Activated CD4-positive, alpha-beta T cell treated with anti-CD3 and anti-CD28 coated beads, Interleukin-2, amount 10 ng/mL, durations not matched to agents 7 days and 5 days (primary cell): ENCODE results near the gene HDDC2. TPM values are rescaled to one million over a fixed set of nuclear protein-coding genes. Genes with fewer than 3 reads are reported as not detected.

Source experiments
- CTCF ChIA-PET: fragments of 350-600 bp; sonication (Branson Sonifier 250); formaldehyde crosslinking; loops from one replicate; lab custom pipeline; 2021; ENCODE audit warnings: antibody characterized with exemption; lab: Charles Lee
- POLR2A ChIA-PET: fragments of 350-600 bp; sonication (Branson Sonifier 250); formaldehyde crosslinking; loops from one replicate; lab custom pipeline; 2021; ENCODE audit warnings: antibody characterized with exemption; lab: Charles Lee
- DNase-seq: peaks from one replicate; pipeline ENCODE4 v3.0.0-alpha.2; 2020
- H3K27ac Mint-ChIP-seq: one replicate; pipeline ENCODE4 v1.8.0; 2021; ENCODE audit warnings: mild to moderate bottlenecking, moderate library complexity, mixed read lengths
- H3K27me3 Mint-ChIP-seq: one replicate; pipeline ENCODE4 v1.8.0; 2021; ENCODE audit warnings: mixed read lengths
- H3K36me3 Mint-ChIP-seq: one replicate; pipeline ENCODE4 v1.8.0; 2021; ENCODE audit warnings: low read depth, mixed read lengths
- H3K4me1 Mint-ChIP-seq: one replicate; pipeline ENCODE4 v1.8.0; 2021; ENCODE audit warnings: mixed read lengths
- H3K4me3 Mint-ChIP-seq: one replicate; pipeline ENCODE4 v1.8.0; 2021; ENCODE audit warnings: mild to moderate bottlenecking, moderate library complexity, mixed read lengths
- H3K9me3 Mint-ChIP-seq: one replicate; pipeline ENCODE4 v1.8.0; 2021; ENCODE audit warnings: mixed read lengths
- total RNA-seq, 2 experiments: library from RNA; stranded (reverse); gene quantifications; one replicate each; pipeline ENCODE4 v1.2.3, GENCODE V29; 2021

Gene HDDC2
- total RNA-seq, 2 experiments from 2014 or later: 49.1 to 64.4 TPM

DNA sequence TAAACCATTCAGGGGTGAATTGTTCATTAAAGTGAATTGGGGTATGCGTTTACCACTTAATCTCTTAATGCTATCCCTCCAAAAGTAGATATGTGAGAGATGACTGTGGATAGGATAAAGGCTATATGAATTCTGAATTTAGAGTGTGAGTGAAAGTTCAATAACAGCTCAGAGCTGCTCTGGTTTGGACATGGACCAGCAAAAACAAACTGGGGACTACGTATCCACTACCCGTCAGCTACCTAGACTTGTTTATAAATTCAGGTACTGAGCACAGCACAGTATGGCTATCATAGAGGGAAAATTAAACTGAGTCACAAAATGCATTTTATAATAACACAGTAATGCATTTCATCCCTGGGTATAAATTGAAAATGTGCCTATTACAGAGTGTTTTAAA is 44.4 kb downstream of the HDDC2 start:
- no peaks in the 10 kb centered on the region for H3K27me3 Mint-ChIP-seq

GRCh38 chr6:125255201-125255600 is 46.6 kb downstream of the HDDC2 start:
- Mint-ChIP-seq H3K9me3 (no peaks in the 10 kb centered on the region), H3K36me3 (no peaks in the 10 kb centered on the region), H3K27me3 (no peaks in the 10 kb centered on the region), H3K4me3 (no peak overlapping the region), H3K27ac (no peak overlapping the region), H3K4me1 (no peaks in the 10 kb centered on the region)
- POLR2A ChIA-PET: no interaction called here
- CTCF ChIA-PET: no interaction called here
- no peak for DNase-seq

More for the DNA sequence above, 44.4 kb downstream of the HDDC2 start:
- H3K4me3 Mint-ChIP-seq: no peak overlapping the region
- ChIA-PET POLR2A (no interaction called here), CTCF (no interaction called here)
- H3K27ac Mint-ChIP-seq: no peak overlapping the region
- no peaks in the 10 kb centered on the region for H3K9me3 Mint-ChIP-seq
- no peaks in the 10 kb centered on the region for H3K36me3 Mint-ChIP-seq
- no peak for DNase-seq
- no peaks in the 10 kb centered on the region for H3K4me1 Mint-ChIP-seq

- ChIA-PET CTCF (no interaction called here), POLR2A (no interaction called here)
These were observed 47.4 kb downstream of the HDDC2 start for GRCh38 chr6:125254321-125254720.

DNA sequence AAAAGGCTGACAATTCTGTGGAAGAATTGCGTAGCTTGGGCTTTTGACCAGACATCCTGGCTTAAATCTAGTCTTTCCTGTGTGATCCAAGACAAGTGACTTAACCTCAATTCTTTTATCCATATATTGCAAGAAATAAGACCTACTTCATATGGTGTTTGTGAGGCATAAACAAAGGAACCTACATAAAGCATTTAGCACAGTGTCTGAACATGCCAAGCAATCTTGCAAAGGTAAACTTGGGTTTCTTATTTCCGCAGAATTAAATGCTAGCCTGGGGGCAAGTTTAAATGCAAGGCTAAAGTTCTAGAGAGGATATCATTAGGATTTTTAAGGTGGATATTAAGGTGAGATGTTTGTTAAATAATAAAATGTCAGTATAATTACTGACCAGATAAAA is 47.9 kb downstream of the HDDC2 start:
- DNase-seq: no peak
- Mint-ChIP-seq H3K27me3 (peaks cover 2% of the 10 kb centered on the region), H3K4me1 (no peaks in the 10 kb centered on the region), H3K4me3 (no peak overlapping the region), H3K27ac (no peak overlapping the region), H3K36me3 (no peaks in the 10 kb centered on the region), H3K9me3 (no peaks in the 10 kb centered on the region)
- ChIA-PET POLR2A (no interaction called here), CTCF (no interaction called here)

More at GRCh38 chr6:125254321-125254720, 47.4 kb downstream of the HDDC2 start:
- no peaks in the 10 kb centered on the region for H3K9me3 Mint-ChIP-seq
- H3K27ac Mint-ChIP-seq: no peak overlapping the region
- peaks cover 2% of the 10 kb centered on the region for H3K27me3 Mint-ChIP-seq
- DNase-seq: no peak
- H3K4me1 Mint-ChIP-seq: no peaks in the 10 kb centered on the region
- no peak overlapping the region for H3K4me3 Mint-ChIP-seq
- no peaks in the 10 kb centered on the region for H3K36me3 Mint-ChIP-seq

GRCh38 chr6:125252891-125253290 is 48.9 kb downstream of the HDDC2 start:
- POLR2A ChIA-PET: no interaction called here
- no peaks in the 10 kb centered on the region for H3K9me3 Mint-ChIP-seq

GRCh38 chr6:125251516-125252220 is 50.1 kb downstream of the HDDC2 start:
- POLR2A ChIA-PET: no interaction called here
- no peaks in the 10 kb centered on the region for H3K36me3 Mint-ChIP-seq
- no peak overlapping the region for H3K27ac Mint-ChIP-seq
- CTCF ChIA-PET: no interaction called here
- no peak overlapping the region for H3K4me3 Mint-ChIP-seq
- no peaks in the 10 kb centered on the region for H3K9me3 Mint-ChIP-seq
- no peak for DNase-seq
- H3K27me3 Mint-ChIP-seq: peaks cover 9% of the 10 kb centered on the region
- no peaks in the 10 kb centered on the region for H3K4me1 Mint-ChIP-seq

More at GRCh38 chr6:125252891-125253290, 48.9 kb downstream of the HDDC2 start:
- Mint-ChIP-seq H3K27me3 (peaks cover 5% of the 10 kb centered on the region), H3K36me3 (no peaks in the 10 kb centered on the region), H3K27ac (no peak overlapping the region), H3K4me3 (no peak overlapping the region), H3K4me1 (no peaks in the 10 kb centered on the region)
- CTCF ChIA-PET: no interaction called here
- DNase-seq: no peak

GRCh38 chr6:125250511-125250910 is 51.3 kb downstream of the HDDC2 start:
- CTCF ChIA-PET: no interaction called here
- POLR2A ChIA-PET: no interaction called here

GRCh38 chr6:125248136-125248535 is 53.6 kb downstream of the HDDC2 start:
- peaks cover 12% of the 10 kb centered on the region for H3K27me3 Mint-ChIP-seq

More at GRCh38 chr6:125250511-125250910, 51.3 kb downstream of the HDDC2 start:
- Mint-ChIP-seq H3K27me3 (peaks cover 11% of the 10 kb centered on the region), H3K27ac (no peak overlapping the region), H3K9me3 (no peaks in the 10 kb centered on the region), H3K4me1 (no peaks in the 10 kb centered on the region), H3K4me3 (no peak overlapping the region), H3K36me3 (no peaks in the 10 kb centered on the region)
- DNase-seq: no peak

DNA sequence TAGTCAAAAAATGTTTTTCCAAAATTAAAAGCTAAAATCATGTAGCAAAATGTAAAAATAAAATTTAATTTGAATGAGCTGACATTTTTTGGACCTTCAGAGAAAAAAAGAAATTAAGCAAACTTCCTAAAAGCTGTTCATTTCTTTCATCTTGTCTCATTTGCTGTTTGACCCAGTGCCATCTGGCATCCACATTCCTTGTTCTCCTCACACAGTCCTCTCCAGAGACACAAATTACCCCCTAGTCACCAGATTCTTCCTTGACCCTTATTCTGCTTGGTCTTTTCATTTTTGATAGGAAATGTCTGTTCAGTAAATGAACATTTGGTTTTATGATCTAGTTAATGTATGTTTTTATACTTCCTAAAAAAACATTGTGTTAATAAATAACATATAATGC is 55.2 kb downstream of the HDDC2 start:
- no peak for DNase-seq
- CTCF ChIA-PET: no interaction called here
- Mint-ChIP-seq H3K4me3 (no peak overlapping the region), H3K4me1 (no peaks in the 10 kb centered on the region), H3K27me3 (peaks cover 20% of the 10 kb centered on the region), H3K27ac (no peak overlapping the region), H3K36me3 (no peaks in the 10 kb centered on the region), H3K9me3 (peaks cover 10% of the 10 kb centered on the region)
- POLR2A ChIA-PET: no interaction called here

More at GRCh38 chr6:125248136-125248535, 53.6 kb downstream of the HDDC2 start:
- no peaks in the 10 kb centered on the region for H3K4me1 Mint-ChIP-seq
- no peak for DNase-seq
- CTCF ChIA-PET: no interaction called here
- H3K36me3 Mint-ChIP-seq: no peaks in the 10 kb centered on the region
- no peak overlapping the region for H3K27ac Mint-ChIP-seq
- H3K9me3 Mint-ChIP-seq: peaks cover 1% of the 10 kb centered on the region
- H3K4me3 Mint-ChIP-seq: no peak overlapping the region
- POLR2A ChIA-PET: no interaction called here

- H3K4me3 Mint-ChIP-seq: no peak overlapping the region
- H3K9me3 Mint-ChIP-seq: peaks cover 16% of the 10 kb centered on the region
- ChIA-PET CTCF (no interaction called here), POLR2A (no interaction called here)
- DNase-seq: no peak
- H3K27me3 Mint-ChIP-seq: peaks cover 21% of the 10 kb centered on the region
- H3K27ac Mint-ChIP-seq: no peak overlapping the region
- H3K4me1 Mint-ChIP-seq: no peaks in the 10 kb centered on the region
- H3K36me3 Mint-ChIP-seq: no peaks in the 10 kb centered on the region
These were observed 56.1 kb downstream of the HDDC2 start for GRCh38 chr6:125245523-125246264.

DNA sequence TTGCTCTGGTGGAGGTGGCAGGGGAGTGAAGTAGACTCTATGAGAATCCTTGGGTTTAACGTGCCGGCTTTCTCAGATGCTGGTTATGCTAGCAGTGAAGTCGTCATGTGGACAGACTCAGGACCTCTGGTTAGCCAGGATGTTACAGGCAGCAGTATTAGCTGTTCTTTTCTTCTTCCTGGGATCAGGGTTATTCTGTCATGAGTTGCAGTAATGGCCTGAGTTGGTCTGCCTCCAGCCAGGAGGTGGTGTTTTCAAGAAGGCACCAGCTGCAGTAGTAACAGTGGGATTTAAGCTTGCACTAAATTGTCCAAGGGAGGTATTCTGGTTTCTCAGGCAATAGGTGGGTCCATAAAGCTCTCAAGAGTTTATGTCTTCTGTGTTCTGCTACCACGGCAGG is 56.7 kb downstream of the HDDC2 start:
- Mint-ChIP-seq H3K36me3 (no peaks in the 10 kb centered on the region), H3K4me1 (no peaks in the 10 kb centered on the region), H3K4me3 (no peak overlapping the region), H3K27ac (no peak overlapping the region), H3K9me3 (peaks cover 18% of the 10 kb centered on the region), H3K27me3 (peaks cover 22% of the 10 kb centered on the region)
- ChIA-PET CTCF (no interaction called here), POLR2A (no interaction called here)
- DNase-seq: no peak

GRCh38 chr6:125237764-125238163 is 64.0 kb downstream of the HDDC2 start:
- H3K4me1 Mint-ChIP-seq: no peaks in the 10 kb centered on the region
- peaks cover 14% of the 10 kb centered on the region for H3K9me3 Mint-ChIP-seq
- peaks cover 10% of the 10 kb centered on the region for H3K27me3 Mint-ChIP-seq
- ChIA-PET POLR2A (no interaction called here), CTCF (no interaction called here)
- H3K36me3 Mint-ChIP-seq: no peaks in the 10 kb centered on the region
- H3K4me3 Mint-ChIP-seq: no peak overlapping the region
- DNase-seq: no peak
- H3K27ac Mint-ChIP-seq: no peak overlapping the region

GRCh38 chr6:125236536-125237327 is 65.0 kb downstream of the HDDC2 start:
- DNase-seq: no peak
- Mint-ChIP-seq H3K4me3 (no peak overlapping the region), H3K27ac (no peak overlapping the region), H3K27me3 (peaks cover 5% of the 10 kb centered on the region), H3K36me3 (no peaks in the 10 kb centered on the region), H3K9me3 (peaks cover 8% of the 10 kb centered on the region), H3K4me1 (no peaks in the 10 kb centered on the region)
- POLR2A ChIA-PET: no interaction called here
- CTCF ChIA-PET: no interaction called here
